Kidney epithelial cell (primary cell): ENCODE measurements around the gene UFSP2. TPM values are rescaled to one million over a fixed set of nuclear protein-coding genes. Genes with fewer than 3 reads are reported as not detected.
A peak's percentile ranks its signal among the peaks of the same experiment; 100 is the strongest.

Experiments used
- DNase-seq: peaks from one replicate; pipeline ENCODE4 v3.0.0-alpha.2; 2010; ENCODE audit warnings: low read depth
- H3K27me3 ChIP-seq: 2 replicates; pipeline ENCODE4 v1.6.0; 2011; ENCODE audit warnings: low read length; ENCODE audit not compliant: control insufficient read depth, insufficient read depth
- H3K36me3 ChIP-seq: 2 replicates; pipeline ENCODE4 v1.5.1; 2011; ENCODE audit warnings: low read length; ENCODE audit not compliant: control insufficient read depth, insufficient read depth
- H3K4me3 ChIP-seq: 2 replicates; pipeline ENCODE4 v1.5.1; 2011; ENCODE audit warnings: low read depth, mild to moderate bottlenecking, control low read depth, low read length
- total RNA-seq: library from RNA; depleted of rRNA; stranded (reverse); fragments of >200 nt; gene quantifications from 2 replicates; pipeline ENCODE4 v1.2.3, GENCODE V29; 2015
- TF ChIP-seq, protein P1 (sequence below): IDR thresholded peaks from 2 replicates; pipeline ENCODE4 v1.5.1; 2011; ENCODE audit warnings: mild to moderate bottlenecking, moderate library complexity, low read length, control low read depth, inconsistent platforms; ENCODE audit not compliant: insufficient read depth, poor library complexity, severe bottlenecking

UFSP2 gene
- total RNA-seq, 1 donor from 2014 or later: 37.9 TPM

DNA sequence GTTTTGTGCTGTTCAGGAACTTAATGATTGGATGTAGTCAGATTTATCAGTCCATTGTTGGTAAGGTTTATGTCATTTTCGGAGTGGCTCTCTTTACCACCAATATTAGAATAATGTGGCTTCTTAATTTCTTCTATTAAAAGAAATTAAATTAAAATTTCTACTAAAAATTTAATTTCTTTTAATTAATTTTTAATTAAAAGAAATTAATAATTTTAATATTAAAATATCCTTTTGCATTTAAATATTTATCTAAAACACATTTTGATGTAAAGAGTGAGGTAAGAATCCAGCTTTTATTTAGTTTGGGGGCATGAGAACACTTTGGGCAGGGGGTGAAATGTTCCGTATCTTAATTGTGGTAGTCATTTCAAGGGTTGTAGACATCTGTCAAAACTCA, 15.7 kb upstream of the UFSP2 start:
- no peaks in the 10 kb centered on the region for H3K36me3 ChIP-seq
- TF ChIP-seq, protein P1, sequence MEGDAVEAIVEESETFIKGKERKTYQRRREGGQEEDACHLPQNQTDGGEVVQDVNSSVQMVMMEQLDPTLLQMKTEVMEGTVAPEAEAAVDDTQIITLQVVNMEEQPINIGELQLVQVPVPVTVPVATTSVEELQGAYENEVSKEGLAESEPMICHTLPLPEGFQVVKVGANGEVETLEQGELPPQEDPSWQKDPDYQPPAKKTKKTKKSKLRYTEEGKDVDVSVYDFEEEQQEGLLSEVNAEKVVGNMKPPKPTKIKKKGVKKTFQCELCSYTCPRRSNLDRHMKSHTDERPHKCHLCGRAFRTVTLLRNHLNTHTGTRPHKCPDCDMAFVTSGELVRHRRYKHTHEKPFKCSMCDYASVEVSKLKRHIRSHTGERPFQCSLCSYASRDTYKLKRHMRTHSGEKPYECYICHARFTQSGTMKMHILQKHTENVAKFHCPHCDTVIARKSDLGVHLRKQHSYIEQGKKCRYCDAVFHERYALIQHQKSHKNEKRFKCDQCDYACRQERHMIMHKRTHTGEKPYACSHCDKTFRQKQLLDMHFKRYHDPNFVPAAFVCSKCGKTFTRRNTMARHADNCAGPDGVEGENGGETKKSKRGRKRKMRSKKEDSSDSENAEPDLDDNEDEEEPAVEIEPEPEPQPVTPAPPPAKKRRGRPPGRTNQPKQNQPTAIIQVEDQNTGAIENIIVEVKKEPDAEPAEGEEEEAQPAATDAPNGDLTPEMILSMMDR: no peak

DNA sequence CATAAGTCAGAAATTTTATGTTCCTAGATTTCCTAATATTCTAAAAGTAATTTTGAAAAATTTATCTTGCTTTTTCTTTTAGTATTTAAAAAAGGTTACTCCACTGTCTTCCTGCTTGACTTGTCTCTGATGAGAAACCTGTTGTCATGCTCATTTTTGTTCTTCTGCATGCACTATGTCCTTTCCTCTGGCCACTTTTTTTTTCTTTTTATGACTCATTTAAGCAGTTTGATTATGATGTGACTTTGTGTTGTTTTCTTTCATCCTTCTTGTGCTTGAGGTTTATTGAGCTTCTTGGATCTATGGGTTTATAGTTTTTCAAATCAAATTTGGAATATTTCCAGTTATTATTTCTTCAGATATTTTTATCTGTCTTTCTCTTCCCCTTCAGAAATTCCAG, 12.0 kb upstream of the UFSP2 start:
- H3K36me3 ChIP-seq: no peaks in the 10 kb centered on the region
- no peak for DNase-seq
- H3K27me3 ChIP-seq: no peaks in the 10 kb centered on the region
- no peak overlapping the region for H3K4me3 ChIP-seq
- TF ChIP-seq, protein P1: no peak

More for the DNA sequence above, 15.7 kb upstream of the UFSP2 start:
- Histone ChIP-seq H3K27me3 (no peaks in the 10 kb centered on the region), H3K4me3 (no peak overlapping the region)
- DNase-seq: no peak

DNA sequence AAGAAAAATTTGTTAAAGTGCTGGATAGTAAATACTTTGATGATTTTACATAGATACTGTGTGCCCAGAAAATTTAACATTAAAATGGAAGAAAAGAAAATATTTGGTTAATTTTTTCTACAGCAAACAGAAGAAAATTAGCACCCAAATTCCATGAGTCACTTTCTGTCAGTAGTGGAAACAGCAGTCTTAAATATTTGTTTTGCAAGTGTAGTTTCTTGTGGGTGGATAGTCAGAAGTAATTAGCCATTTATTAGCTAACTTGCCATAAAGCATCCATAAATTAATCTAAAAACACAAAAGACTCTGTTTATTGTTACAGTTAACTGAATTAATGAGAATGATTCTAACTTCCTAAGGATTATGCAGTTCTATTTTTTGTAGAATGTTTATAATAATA, 9.7 kb upstream of the UFSP2 start:
- H3K4me3 ChIP-seq: no peak overlapping the region

DNA sequence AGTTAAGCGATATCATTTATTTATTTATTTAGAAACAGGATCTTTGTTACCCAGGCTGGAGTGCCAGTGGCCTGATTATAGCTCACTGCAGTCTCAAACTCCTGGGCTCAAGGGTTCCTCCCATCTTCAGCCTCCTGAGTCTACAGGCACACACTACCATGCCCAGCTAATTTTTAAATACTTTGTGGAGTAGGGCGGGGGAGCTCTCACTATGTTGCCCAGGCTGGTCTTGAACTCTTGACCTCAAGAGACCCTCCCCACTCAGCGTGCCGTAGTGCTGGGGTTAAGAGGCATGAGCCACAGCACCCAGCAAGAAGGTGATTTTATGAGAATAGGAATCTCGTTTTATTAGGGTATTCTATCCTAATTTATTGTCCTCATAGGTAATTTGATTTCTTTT, 3.9 kb upstream of the UFSP2 start:
- Histone ChIP-seq H3K27me3 (no peaks in the 10 kb centered on the region), H3K4me3 (no peak overlapping the region), H3K36me3 (no peaks in the 10 kb centered on the region)
- no peak for DNase-seq
- TF ChIP-seq, protein P1: no peak

More for the DNA sequence above, 9.7 kb upstream of the UFSP2 start:
- Histone ChIP-seq H3K27me3 (no peaks in the 10 kb centered on the region), H3K36me3 (no peaks in the 10 kb centered on the region)
- DNase-seq: no peak
- TF ChIP-seq, protein P1: no peak

DNA sequence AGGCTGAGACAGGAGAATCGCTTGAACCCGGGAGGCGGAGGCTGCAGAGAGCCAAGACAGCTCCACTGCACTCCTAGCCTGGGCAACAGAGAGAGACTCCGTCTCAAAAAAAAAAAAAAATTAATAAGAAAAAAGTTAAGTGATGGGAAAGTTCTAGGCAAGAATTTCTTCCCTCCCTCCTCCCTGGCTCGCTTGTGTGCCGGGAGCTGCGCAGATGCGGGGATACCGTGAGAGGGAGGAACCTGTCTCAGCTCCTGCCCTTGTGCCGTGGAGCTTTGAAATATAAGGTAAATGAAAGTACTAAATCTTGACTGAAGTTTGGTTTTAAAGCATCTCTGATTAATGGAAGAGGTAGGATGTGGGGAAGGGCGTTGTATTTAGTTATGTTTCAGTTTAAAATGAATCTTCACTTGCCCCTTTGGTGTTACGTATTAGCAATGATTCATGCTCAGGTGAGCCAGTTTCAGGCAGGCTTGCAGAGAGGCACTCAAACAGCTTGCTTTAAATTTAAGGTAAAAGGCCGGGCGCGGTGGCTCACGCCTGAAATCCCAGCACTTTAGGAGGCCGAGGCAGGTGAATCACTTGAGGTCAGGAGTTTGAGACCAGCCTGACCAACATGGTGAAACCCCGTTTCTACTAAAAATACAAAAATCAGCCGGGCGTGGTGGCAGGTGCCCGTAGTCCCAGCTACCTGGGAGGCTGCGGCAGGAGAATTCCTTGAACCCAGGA, 1.4 kb upstream of the UFSP2 start:
- TF ChIP-seq, protein P1: no peak
- Histone ChIP-seq H3K4me3 (no peak overlapping the region), H3K27me3 (no peaks in the 10 kb centered on the region), H3K36me3 (no peaks in the 10 kb centered on the region)
- DNase-seq: no peak

DNA sequence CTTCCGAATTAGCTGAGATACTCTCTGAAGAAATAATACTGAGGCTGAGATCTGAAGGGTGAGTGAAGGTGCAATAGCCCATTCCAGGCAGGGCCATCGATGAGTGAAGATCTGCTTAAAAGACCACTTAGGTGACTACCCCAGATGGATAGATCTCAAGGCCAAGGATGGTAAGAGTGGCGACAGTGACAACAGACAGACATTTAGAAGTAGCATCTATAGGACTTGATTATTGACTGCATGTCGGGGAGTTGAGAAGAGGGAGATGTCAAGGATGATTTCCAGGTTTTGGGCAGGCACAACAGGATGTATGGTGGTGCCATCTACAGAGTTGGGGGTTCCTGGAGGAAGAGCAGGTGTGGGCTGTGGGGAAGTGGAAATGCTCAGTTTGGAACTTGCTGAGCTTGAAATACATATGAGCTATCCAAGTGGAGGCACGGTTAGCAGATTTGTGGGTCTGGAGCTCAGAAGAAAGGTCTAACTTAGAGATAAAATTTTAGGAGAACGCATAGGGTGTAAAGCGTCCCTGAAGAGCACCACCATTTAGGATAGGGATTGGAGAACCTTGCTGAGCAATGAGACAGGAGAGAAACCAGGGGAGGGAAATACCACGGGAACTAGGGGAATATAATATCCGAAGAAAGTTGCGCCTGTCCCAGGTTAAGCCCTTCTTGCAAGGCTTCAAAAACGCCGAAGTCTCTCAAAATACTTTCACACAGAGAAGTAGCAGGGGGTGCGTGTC, 688 bp downstream of the UFSP2 start:
- H3K4me3 ChIP-seq: peak overlapping the region; percentile 78
- TF ChIP-seq, protein P1: no peak
- H3K36me3 ChIP-seq: no peaks in the 10 kb centered on the region
- peak; percentile 5 for DNase-seq
- H3K27me3 ChIP-seq: no peaks in the 10 kb centered on the region
